Endothelial cell of umbilical vein (primary cell): ENCODE results near the gene CREB3L2. TPM values are rescaled to one million over a fixed set of nuclear protein-coding genes. Genes with fewer than 3 reads are reported as not detected.

Source experiments
- BruUV-seq: library from RNA; stranded (reverse); fragments of 400-500 nt; replicated peaks from 2 replicates; lab custom pipeline; 2021; lab: Mats Ljungman, UMichigan
- CTCF ChIA-PET: fragments of 300-600, 350-600 bp; sonication (Branson Sonifier 250); formaldehyde crosslinking; loops from one replicate; lab custom pipeline; 2021; ENCODE audit warnings: antibody characterized with exemption, inconsistent platforms; lab: Charles Lee
- POLR2A ChIA-PET: fragments of 300-600, 350-600 bp; sonication (Branson Sonifier 250); formaldehyde crosslinking; loops from one replicate; lab custom pipeline; 2021; ENCODE audit warnings: antibody characterized with exemption, inconsistent platforms; lab: Charles Lee
- DNase-seq: peaks from one replicate; pipeline ENCODE4 v3.0.0-alpha.2; 2011; ENCODE audit warnings: low read depth, low spot score
- FAIRE-seq: peaks from 2 replicates; lab custom pipeline; 2011; peaks lifted over from hg19 to GRCh38; lab: Jason Lieb, UNC
- H2AFZ ChIP-seq: 2 replicates; pipeline ENCODE4 v1.6.0; 2012; ENCODE audit warnings: low read depth, low read length, control low read depth, inconsistent platforms
- H3K27ac ChIP-seq: 2 replicates; pipeline ENCODE4 v1.5.1; 2011; ENCODE audit warnings: low read depth, mild to moderate bottlenecking, control low read depth, low read length, moderate library complexity; ENCODE audit not compliant: insufficient read depth
- H3K27me3 ChIP-seq, 2 experiments: 2 replicates each; pipeline versions ENCODE4 v1.6.0 to v1.6.1; 2011; ENCODE audit warnings: low read length in 2 of 2, mixed read lengths in 1 of 2; ENCODE audit not compliant: control insufficient read depth in 2 of 2, insufficient read depth in 2 of 2
- H3K36me3 ChIP-seq, 2 experiments: 2 replicates in 1 of 2; 3 replicates in 1 of 2; pipeline ENCODE4 v1.5.1; 2011; ENCODE audit warnings: low read length in 2 of 2, mild to moderate bottlenecking in 1 of 2, moderate library complexity in 1 of 2; ENCODE audit not compliant: control insufficient read depth in 2 of 2, insufficient read depth in 2 of 2; ENCODE audit errors: extremely low read depth in 1 of 2
- H3K4me1 ChIP-seq: 3 replicates; pipeline ENCODE4 v1.5.1; 2011; ENCODE audit warnings: mild to moderate bottlenecking, low read length; ENCODE audit not compliant: control insufficient read depth, insufficient read depth; ENCODE audit errors: extremely low read depth
- H3K4me2 ChIP-seq: 2 replicates; pipeline ENCODE4 v1.6.1; 2011; ENCODE audit warnings: low read length, control low read depth, mixed read lengths; ENCODE audit not compliant: insufficient read depth
- H3K4me3 ChIP-seq, 3 experiments: fragments of 200-600 bp in 1 of 3; sonication (generic), shearing (Covaris generic) in 1 of 3; replicated peaks in 1 of 3; 2 replicates each; pipeline ENCODE4 v1.5.1; 2011 to 2016; ENCODE audit warnings: control low read depth in 3 of 3, low read length in 3 of 3, mild to moderate bottlenecking in 2 of 3, inconsistent platforms in 1 of 3, low read depth in 1 of 3, moderate library complexity in 1 of 3; ENCODE audit not compliant: insufficient read depth in 1 of 3
- H3K79me2 ChIP-seq: 2 replicates; pipeline ENCODE4 v1.6.0; 2012; ENCODE audit warnings: low read length, inconsistent platforms; ENCODE audit not compliant: control insufficient read depth, insufficient read depth
- H3K9ac ChIP-seq: replicated peaks from 2 replicates; pipeline ENCODE3; 2011; ENCODE audit warnings: low read length, control low read depth; ENCODE audit not compliant: insufficient read depth; ENCODE audit errors: extremely low read depth
- H3K9me1 ChIP-seq: replicated peaks from 3 replicates; pipeline ENCODE4 v1.6.0; 2011; ENCODE audit warnings: mild to moderate bottlenecking, low read length; ENCODE audit not compliant: control insufficient read depth, insufficient read depth; ENCODE audit errors: extremely low read depth
- H3K9me3 ChIP-seq: replicated peaks from 2 replicates; pipeline ENCODE4 v1.5.1; 2012; ENCODE audit warnings: low read length, inconsistent platforms; ENCODE audit not compliant: control insufficient read depth, insufficient read depth
- H4K20me1 ChIP-seq: replicated peaks from 2 replicates; pipeline ENCODE3; 2011; ENCODE audit warnings: mild to moderate bottlenecking, low read length; ENCODE audit not compliant: control insufficient read depth, insufficient read depth; ENCODE audit errors: extremely low read depth
- EZH2 ChIP-seq: IDR thresholded peaks from 2 replicates; pipeline ENCODE4 v1.6.1; 2012; ENCODE audit warnings: borderline replicate concordance, low read depth, mild to moderate bottlenecking, moderate library complexity, low read length, inconsistent platforms; ENCODE audit not compliant: severe bottlenecking
- FOS ChIP-seq: IDR thresholded peaks from 2 replicates; pipeline ENCODE4 v1.6.1; 2011; ENCODE audit warnings: mild to moderate bottlenecking, low read length, moderate library complexity, borderline replicate concordance; ENCODE audit not compliant: insufficient read depth
- GATA2 ChIP-seq: IDR thresholded peaks from 2 replicates; pipeline ENCODE4 v1.7.0; 2011; ENCODE audit warnings: low read depth, mild to moderate bottlenecking, moderate library complexity, mixed read lengths, low read length; ENCODE audit not compliant: insufficient read length, insufficient read depth
- JUN ChIP-seq: IDR thresholded peaks from 2 replicates; pipeline ENCODE4 v1.6.1; 2011; ENCODE audit warnings: borderline replicate concordance, low read depth; ENCODE audit not compliant: insufficient read length, insufficient read depth
- MYC ChIP-seq: IDR thresholded peaks from one replicate; pipeline ENCODE4 v1.6.1; 2011; ENCODE audit warnings: mild to moderate bottlenecking, low read depth, low read length
- POLR2A ChIP-seq: IDR thresholded peaks from 2 replicates; pipeline ENCODE4 v1.6.1; 2012; ENCODE audit warnings: low read depth, mild to moderate bottlenecking, control low read depth, low read length
- POLR2AphosphoS5 ChIP-seq: IDR thresholded peaks from 2 replicates; pipeline ENCODE4 v1.6.1; 2012; ENCODE audit warnings: low read depth, mild to moderate bottlenecking, control low read depth, low read length, moderate library complexity; ENCODE audit not compliant: insufficient read depth
- dilution Hi-C: fragments of 300-500 bp; cut with MboI; formaldehyde crosslinking; loops from one replicate; pipeline ENCODE4 v1.15.0; 2019; ENCODE audit warnings: low sequenced_read_pairs; ENCODE audit not compliant: extremely low pct_ligation_motif_present
- intact Hi-C: fragments of 100-400 bp; cut with micrococcal nuclease; formaldehyde crosslinking; loops from one replicate; pipeline ENCODE4 v1.10.0; 2022
- polyA plus RNA-seq, 4 experiments: library from polyadenylated mRNA; depleted of rRNA in 3 of 4; stranded (reverse) in 3 of 4; unstranded in 1 of 4; fragments of >200 nt; gene quantifications; 2 replicates each; pipeline versions ENCODE4 v1.2.1 to v1.2.3, GENCODE V29; 2011 to 2012; ENCODE audit warnings: missing spikeins in 1 of 4
- total RNA-seq: library from RNA; stranded (reverse); gene quantifications from 2 replicates; pipeline ENCODE4 v1.2.3, GENCODE V29; 2021
- TF ChIP-seq, protein P1 (sequence below): IDR thresholded peaks from 2 replicates; pipeline ENCODE4 v1.6.1; 2011; ENCODE audit not compliant: insufficient read depth, insufficient read length
- TF ChIP-seq, protein P2 (sequence below), 2 donors: IDR thresholded peaks; 1 replicate in 1 of 2; 2 replicates in 1 of 2; pipeline ENCODE4 v1.5.1; 2011; ENCODE audit warnings: low read length in 2 of 2, mild to moderate bottlenecking in 2 of 2, moderate library complexity in 2 of 2, control low read depth in 1 of 2, inconsistent platforms in 1 of 2, low read depth in 1 of 2; ENCODE audit not compliant: insufficient read depth in 1 of 2; ENCODE audit errors: extremely low read depth in 1 of 2

CREB3L2 gene
- total and polyA plus RNA-seq, 2 donors (not counting 3 experiments of a cell fraction or from before 2014, with no cell fraction given), result 32.1 to 93.4 TPM

DNA sequence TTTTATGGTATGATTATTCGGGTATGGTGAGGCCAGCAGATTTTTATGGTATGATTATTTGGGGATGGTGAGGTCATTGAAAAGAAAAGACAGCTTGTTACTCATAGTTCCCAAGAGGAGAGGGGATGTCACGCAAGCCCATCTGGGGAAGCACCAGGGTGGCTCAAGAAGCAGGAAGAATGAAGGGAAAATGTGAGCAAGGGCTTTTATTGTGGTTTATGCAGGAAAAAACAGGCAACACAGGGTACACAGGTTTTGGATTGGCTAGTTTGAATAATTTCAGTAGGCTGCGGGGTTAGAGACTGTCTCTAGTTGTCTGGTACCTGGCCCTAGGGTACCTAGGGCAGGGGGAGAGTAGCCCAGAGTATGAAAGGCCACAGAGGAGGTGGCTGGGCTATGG lies 128.4 kb downstream of the CREB3L2 start:
- peaks cover 11 to 23% of the 10 kb centered on the region in 2 experiments for H3K36me3 ChIP-seq
- H3K4me1 ChIP-seq, result peaks cover 6% of the 10 kb centered on the region
- no peak for TF ChIP-seq EZH2
- TF ChIP-seq, protein P1, sequence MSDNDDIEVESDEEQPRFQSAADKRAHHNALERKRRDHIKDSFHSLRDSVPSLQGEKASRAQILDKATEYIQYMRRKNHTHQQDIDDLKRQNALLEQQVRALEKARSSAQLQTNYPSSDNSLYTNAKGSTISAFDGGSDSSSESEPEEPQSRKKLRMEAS, result no peak
- no peak for TF ChIP-seq POLR2A
- TF ChIP-seq, protein P2, sequence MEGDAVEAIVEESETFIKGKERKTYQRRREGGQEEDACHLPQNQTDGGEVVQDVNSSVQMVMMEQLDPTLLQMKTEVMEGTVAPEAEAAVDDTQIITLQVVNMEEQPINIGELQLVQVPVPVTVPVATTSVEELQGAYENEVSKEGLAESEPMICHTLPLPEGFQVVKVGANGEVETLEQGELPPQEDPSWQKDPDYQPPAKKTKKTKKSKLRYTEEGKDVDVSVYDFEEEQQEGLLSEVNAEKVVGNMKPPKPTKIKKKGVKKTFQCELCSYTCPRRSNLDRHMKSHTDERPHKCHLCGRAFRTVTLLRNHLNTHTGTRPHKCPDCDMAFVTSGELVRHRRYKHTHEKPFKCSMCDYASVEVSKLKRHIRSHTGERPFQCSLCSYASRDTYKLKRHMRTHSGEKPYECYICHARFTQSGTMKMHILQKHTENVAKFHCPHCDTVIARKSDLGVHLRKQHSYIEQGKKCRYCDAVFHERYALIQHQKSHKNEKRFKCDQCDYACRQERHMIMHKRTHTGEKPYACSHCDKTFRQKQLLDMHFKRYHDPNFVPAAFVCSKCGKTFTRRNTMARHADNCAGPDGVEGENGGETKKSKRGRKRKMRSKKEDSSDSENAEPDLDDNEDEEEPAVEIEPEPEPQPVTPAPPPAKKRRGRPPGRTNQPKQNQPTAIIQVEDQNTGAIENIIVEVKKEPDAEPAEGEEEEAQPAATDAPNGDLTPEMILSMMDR (IDR thresholded peaks at IDR 0.05; ENCODE audit: extremely low read depth in 1 of 2, insufficient read depth in 1 of 2, low read depth in 1 of 2, low read length in 2 of 2), result no peak
- dilution Hi-C loops (no loop called here), intact Hi-C loops (no loop called here)
- H3K27me3 ChIP-seq, result no peaks in the 10 kb centered on the region
- H3K79me2 ChIP-seq, result no peaks in the 10 kb centered on the region
- H3K27ac ChIP-seq, result no peak overlapping the region
- FAIRE-seq (no peak), DNase-seq (no peak)
- H3K9ac ChIP-seq, result no peak overlapping the region
- H3K4me3 ChIP-seq, result no peak overlapping the region
- POLR2A ChIA-PET, result no interaction called here
- BruUV-seq, result no TSS peak
- no peaks in the 10 kb centered on the region for H4K20me1 ChIP-seq
- CTCF ChIA-PET, result no interaction called here
- H2AFZ ChIP-seq, result no peak overlapping the region
- H3K9me3 ChIP-seq, result no peaks in the 10 kb centered on the region
- H3K9me1 ChIP-seq, result no peaks in the 10 kb centered on the region
- no peak overlapping the region for H3K4me2 ChIP-seq

DNA sequence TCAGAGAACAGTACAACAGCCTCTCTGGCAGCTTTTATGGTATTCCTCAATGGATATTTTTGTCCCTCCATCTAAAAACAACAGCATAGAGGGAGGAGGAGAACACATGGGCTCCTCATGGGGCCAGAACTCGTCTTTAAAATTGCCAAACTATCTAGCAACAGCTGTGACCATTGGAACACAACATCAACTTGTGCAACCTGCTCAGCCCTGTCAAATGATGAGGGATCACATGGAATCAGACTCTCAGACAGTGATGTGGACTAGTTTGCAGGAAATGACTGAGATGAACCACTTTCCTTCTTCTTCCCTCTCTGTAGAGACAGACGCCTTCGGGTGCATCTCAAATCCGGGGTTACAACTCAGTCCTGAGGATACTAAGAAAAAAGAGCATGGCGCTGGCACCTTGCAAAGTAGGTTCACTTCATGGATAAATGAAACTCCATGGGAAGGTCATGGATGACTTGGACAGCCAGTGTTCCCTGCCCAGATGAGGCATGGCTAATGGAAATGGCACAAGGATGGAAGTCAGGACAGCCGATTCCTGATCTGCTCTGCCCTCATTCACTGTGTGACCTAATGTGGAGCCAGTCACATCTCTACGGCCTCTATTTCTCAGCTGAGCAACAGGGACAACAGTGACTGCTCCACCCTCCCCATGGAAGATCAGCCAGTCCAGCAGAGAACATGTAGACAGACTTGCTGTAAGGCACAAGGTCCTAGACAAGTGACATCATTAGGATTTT lies 130.5 kb downstream of the CREB3L2 start:
- dilution Hi-C loops (no loop called here), intact Hi-C loops (no loop called here)
- Histone ChIP-seq H2AFZ (no peak overlapping the region), H3K4me2 (no peak overlapping the region), H3K4me1 (peaks cover 6% of the 10 kb centered on the region), H4K20me1 (no peaks in the 10 kb centered on the region), H3K9me3 (no peaks in the 10 kb centered on the region), H3K79me2 (no peaks in the 10 kb centered on the region), H3K27me3 (no peaks in the 10 kb centered on the region), H3K9ac (no peak overlapping the region), H3K4me3 (no peak overlapping the region), H3K36me3 (peaks cover 9 to 17% of the 10 kb centered on the region in 2 experiments), H3K27ac (no peak overlapping the region), H3K9me1 (no peaks in the 10 kb centered on the region)
- no peak for DNase-seq
- ChIA-PET POLR2A (no interaction called here), CTCF (interaction anchor here (1.2 kb wide), 1 partner anchor 18 kb away, joined by 3 read pairs; no protein-coding TSS in a partner anchor)
- TF ChIP-seq, protein P1, result no peak
- TF ChIP-seq JUN (no peak), MYC (no peak), FOS (no peak), EZH2 (no peak), GATA2 (no peak), POLR2AphosphoS5 (no peak), POLR2A (no peak)
- TF ChIP-seq, protein P2 (IDR thresholded peaks at IDR 0.05; ENCODE audit: extremely low read depth in 1 of 2, insufficient read depth in 1 of 2, low read depth in 1 of 2, low read length in 2 of 2), result no peak
- no peak for FAIRE-seq
- BruUV-seq, result no TSS peak
